ENCODE results near the gene PGPEP1.

- TF ChIP-seq POLR2A (IDR thresholded peaks at IDR 0.05): no peak
- TF ChIP-seq, protein P1, sequence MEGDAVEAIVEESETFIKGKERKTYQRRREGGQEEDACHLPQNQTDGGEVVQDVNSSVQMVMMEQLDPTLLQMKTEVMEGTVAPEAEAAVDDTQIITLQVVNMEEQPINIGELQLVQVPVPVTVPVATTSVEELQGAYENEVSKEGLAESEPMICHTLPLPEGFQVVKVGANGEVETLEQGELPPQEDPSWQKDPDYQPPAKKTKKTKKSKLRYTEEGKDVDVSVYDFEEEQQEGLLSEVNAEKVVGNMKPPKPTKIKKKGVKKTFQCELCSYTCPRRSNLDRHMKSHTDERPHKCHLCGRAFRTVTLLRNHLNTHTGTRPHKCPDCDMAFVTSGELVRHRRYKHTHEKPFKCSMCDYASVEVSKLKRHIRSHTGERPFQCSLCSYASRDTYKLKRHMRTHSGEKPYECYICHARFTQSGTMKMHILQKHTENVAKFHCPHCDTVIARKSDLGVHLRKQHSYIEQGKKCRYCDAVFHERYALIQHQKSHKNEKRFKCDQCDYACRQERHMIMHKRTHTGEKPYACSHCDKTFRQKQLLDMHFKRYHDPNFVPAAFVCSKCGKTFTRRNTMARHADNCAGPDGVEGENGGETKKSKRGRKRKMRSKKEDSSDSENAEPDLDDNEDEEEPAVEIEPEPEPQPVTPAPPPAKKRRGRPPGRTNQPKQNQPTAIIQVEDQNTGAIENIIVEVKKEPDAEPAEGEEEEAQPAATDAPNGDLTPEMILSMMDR (IDR thresholded peaks at IDR 0.05): no peak
Measured at GRCh38 chr19:18340990-18341868, 831 bp downstream of the PGPEP1 start.

All from esophagus squamous epithelium (tissue), 4 donors.